Lung (tissue), 13 donors: ENCODE measurements around the gene SUPT6H. TPM values are rescaled to one million over a fixed set of nuclear protein-coding genes. Genes with fewer than 3 reads are reported as not detected.

ENCODE experiments used
- ATAC-seq: fragments of 200-7000 bp; cut with Tn5 transposase; one replicate; pipeline ENCODE4 v1.9.1; 2020; ENCODE audit warnings: moderate number of reproducible peaks; ENCODE audit not compliant: insufficient read depth, low FRiP score
- DNase-seq, 3 donors: peaks; one replicate each; pipeline ENCODE4 v3.0.0-alpha.2; 2013 to 2017
- H3K27ac ChIP-seq, 2 donors: one replicate each; pipeline ENCODE4 v1.5.1; 2013; ENCODE audit warnings: mild to moderate bottlenecking in 2 of 2, moderate library complexity in 2 of 2, control low read depth in 1 of 2, inconsistent platforms in 1 of 2, low read depth in 1 of 2, low read length in 1 of 2
- H3K27me3 ChIP-seq, 3 donors: one replicate each; pipeline ENCODE4 v1.5.1; 2013; ENCODE audit warnings: low read length in 2 of 3; ENCODE audit not compliant: control insufficient read depth in 3 of 3, insufficient read depth in 3 of 3
- H3K36me3 ChIP-seq, 4 donors: one replicate each; pipeline ENCODE4 v1.5.1; 2013; ENCODE audit warnings: low read length in 4 of 4, mild to moderate bottlenecking in 1 of 4, moderate library complexity in 1 of 4; ENCODE audit not compliant: control insufficient read depth in 4 of 4, insufficient read depth in 4 of 4
- H3K4me1 ChIP-seq, 5 donors: one replicate each; pipeline ENCODE4 v1.5.1; 2013; ENCODE audit warnings: low read length in 5 of 5, mild to moderate bottlenecking in 2 of 5, moderate library complexity in 1 of 5; ENCODE audit not compliant: control insufficient read depth in 5 of 5, insufficient read depth in 5 of 5
- H3K4me3 ChIP-seq: one replicate; pipeline ENCODE4 v1.5.1; 2013; ENCODE audit warnings: mild to moderate bottlenecking, control low read depth, moderate library complexity
- H3K9ac ChIP-seq, 2 donors: one replicate each; pipeline ENCODE4 v1.5.1; 2013; ENCODE audit warnings: low read length in 2 of 2, control low read depth in 1 of 2; ENCODE audit not compliant: insufficient read depth in 1 of 2
- H3K9me3 ChIP-seq, 4 donors: one replicate each; pipeline ENCODE4 v1.5.1; 2013; ENCODE audit warnings: low read length in 3 of 4, mild to moderate bottlenecking in 1 of 4, moderate library complexity in 1 of 4; ENCODE audit not compliant: control insufficient read depth in 4 of 4, insufficient read depth in 3 of 4
- CTCF ChIP-seq: IDR thresholded peaks from 2 replicates; pipeline ENCODE4 v1.5.1; 2012; ENCODE audit warnings: mild to moderate bottlenecking; ENCODE audit errors: control extremely low read depth, extremely low read depth
- whole genome bisulfite sequencing, 2 donors: extraction: QIAGEN DNeasy Blood & Tissue Kit; methylation state at CpG; one replicate each; pipeline ENCODE4 v1.1.7; 2013; 5-methylcytosine and 5-hydroxymethylcytosine counted together
- polyA plus RNA-seq, 2 donors: library from polyadenylated mRNA; stranded (reverse); fragments of 200-250 nt; gene quantifications; one replicate each; pipeline ENCODE4 v1.2.1, GENCODE V29; 2013
- small RNA-seq: library from RNA; depleted of rRNA; stranded (forward); fragments of <200 nt; gene quantifications from one replicate; pipeline ENCODE3, GENCODE V24; 2014; ENCODE audit warnings: low replicate concordance
- total RNA-seq, 2 donors: library from RNA; depleted of rRNA in 1 of 2; stranded (reverse); fragments of >200 nt in 1 of 2; gene quantifications; one replicate each; pipeline ENCODE4 v1.2.1, GENCODE V29; 2014 to 2021
- donor health status: control.
- donor health status: control.
- donor health status: Bipolar disorder and iron deficiency.
- donor health status: healthy.
- donor health status: DM: yes; HTN: yes; CAD: no.

Gene SUPT6H
- total and polyA plus RNA-seq, 4 donors = 27.5 to 96.4 (median 48.6) TPM

- ATAC-seq (no peak), DNase-seq (no peak)
- no peaks in the 10 kb centered on the region for H3K27me3 ChIP-seq
- peaks cover 0 to 41% (median 26%) of the 10 kb centered on the region in 4 donors for H3K36me3 ChIP-seq
- no peak overlapping the region for H3K9ac ChIP-seq
- H3K9me3 ChIP-seq = no peaks in the 10 kb centered on the region
- WGBS, 2 donors = 95% methylated on average over 10 of the region's 10 CpGs
- peaks cover 0 to 27% (median 9%) of the 10 kb centered on the region in 5 donors for H3K4me1 ChIP-seq
- no peak overlapping the region for H3K27ac ChIP-seq
- no peak overlapping the region for H3K4me3 ChIP-seq
- no peak for TF ChIP-seq CTCF
Observed at GRCh38 chr17:28751600-28752366, 89.8 kb downstream of the SUPT6H start.

Small RNAs within 50 kb of the gene (small RNA-seq; reads per million reads assigned to genes)
- gene SNORD42A = not detected
- not detected for gene SNORD42B
- gene SNORD4A = not detected
- not detected for gene SNORD4B

Other genes starting within 250 kb of the SUPT6H start
- gene SLC13A2, start 188.6 kb upstream of the SUPT6H start, total RNA-seq = under 1 TPM in 1 of 2 donors, not detected in 1; 0.15 TPM
- under 1 TPM; 0.02 to 0.06 TPM for gene SLC13A2, start 188.6 kb upstream of the SUPT6H start, polyA plus RNA-seq
- under 1 TPM in 1 of 2 donors, not detected in 1; 0.25 TPM for gene FOXN1, start 155.9 kb upstream of the SUPT6H start, total RNA-seq
- under 1 TPM; 0.13 to 0.18 TPM for gene FOXN1, start 155.9 kb upstream of the SUPT6H start, polyA plus RNA-seq
- gene UNC119, start 109.6 kb upstream of the SUPT6H start, total RNA-seq = 10 to 100 TPM; 29.2 to 34.2 TPM
- 10 to 100 TPM; 19.0 to 40.0 TPM for gene UNC119, start 109.6 kb upstream of the SUPT6H start, polyA plus RNA-seq
- 10 to 100 TPM; 43.2 to 71.3 TPM for gene PIGS, start 90.7 kb upstream of the SUPT6H start, total RNA-seq
- 10 to 100 TPM in 1 of 2 donors, 1 to 10 TPM in 1; 10.0 to 71.9 TPM for gene PIGS, start 90.7 kb upstream of the SUPT6H start, polyA plus RNA-seq
- gene ALDOC, start 85.3 kb upstream of the SUPT6H start, total RNA-seq = 10 to 100 TPM; 21.0 to 40.3 TPM
- gene ALDOC, start 85.3 kb upstream of the SUPT6H start, polyA plus RNA-seq = 10 to 100 TPM; 15.5 to 52.5 TPM
- gene SPAG5, start 63.2 kb upstream of the SUPT6H start, total RNA-seq = 10 to 100 TPM; 10.5 to 15.0 TPM
- gene SPAG5, start 63.2 kb upstream of the SUPT6H start, polyA plus RNA-seq = 1 to 10 TPM; 6.3 to 9.9 TPM
- gene RSKR, start 48.0 kb upstream of the SUPT6H start, total RNA-seq = 10 to 100 TPM; 12.2 to 14.3 TPM
- gene RSKR, start 48.0 kb upstream of the SUPT6H start, polyA plus RNA-seq = 1 to 10 TPM; 3.9 to 5.5 TPM
- 100 to 1,000 TPM in 1 of 2 donors, 10 to 100 TPM in 1; 81.3 to 147 TPM for gene BLTP2, start 17.0 kb upstream of the SUPT6H start, total RNA-seq
- gene BLTP2, start 17.0 kb upstream of the SUPT6H start, polyA plus RNA-seq = 10 to 100 TPM; 23.4 to 46.4 TPM
- 10 to 100 TPM; 45.1 to 51.9 TPM for gene SDF2, start 299 bp upstream of the SUPT6H start, total RNA-seq
- 10 to 100 TPM; 36.5 to 73.3 TPM for gene SDF2, start 299 bp upstream of the SUPT6H start, polyA plus RNA-seq
- 1 to 10 TPM; 2.1 to 3.7 TPM for gene PROCA1, start 49.7 kb downstream of the SUPT6H start, total RNA-seq
- 1 to 10 TPM; 1.2 to 3.4 TPM for gene PROCA1, start 49.7 kb downstream of the SUPT6H start, polyA plus RNA-seq
- 10 to 100 TPM; 77.8 to 91.8 TPM for gene RAB34, start 55.7 kb downstream of the SUPT6H start, total RNA-seq
- 100 to 1,000 TPM; 103 TPM for gene RAB34, start 55.7 kb downstream of the SUPT6H start, polyA plus RNA-seq
- gene RPL23A, start 57.8 kb downstream of the SUPT6H start, total RNA-seq = 1,000 to 10,000 TPM in 1 of 2 donors, 100 to 1,000 TPM in 1; 528 to 1,109 TPM
- 1,000 to 10,000 TPM in 1 of 2 donors, 100 to 1,000 TPM in 1; 955 to 1,200 TPM for gene RPL23A, start 57.8 kb downstream of the SUPT6H start, polyA plus RNA-seq
- 10 to 100 TPM in 1 of 2 donors, 1 to 10 TPM in 1; 3.8 to 32.0 TPM for gene TLCD1, start 64.0 kb downstream of the SUPT6H start, total RNA-seq
- gene TLCD1, start 64.0 kb downstream of the SUPT6H start, polyA plus RNA-seq = 10 to 100 TPM; 25.4 to 42.0 TPM
- 10 to 100 TPM in 1 of 2 donors, 1 to 10 TPM in 1; 5.7 to 14.7 TPM for gene NEK8, start 66.6 kb downstream of the SUPT6H start, total RNA-seq
- gene NEK8, start 66.6 kb downstream of the SUPT6H start, polyA plus RNA-seq = 1 to 10 TPM; 5.1 to 9.2 TPM
- 10 to 100 TPM; 35.7 to 92.4 TPM for gene TRAF4, start 81.8 kb downstream of the SUPT6H start, total RNA-seq
- 10 to 100 TPM; 51.9 to 56.3 TPM for gene TRAF4, start 81.8 kb downstream of the SUPT6H start, polyA plus RNA-seq
- gene FAM222B, start 180.6 kb downstream of the SUPT6H start, total RNA-seq = 10 to 100 TPM in 1 of 2 donors, 1 to 10 TPM in 1; 8.3 to 17.7 TPM
- gene FAM222B, start 180.6 kb downstream of the SUPT6H start, polyA plus RNA-seq = 1 to 10 TPM; 8.8 to 9.5 TPM
- 10 to 100 TPM; 28.4 to 39.3 TPM for gene ERAL1, start 192.8 kb downstream of the SUPT6H start, total RNA-seq
- 10 to 100 TPM; 36.8 to 37.0 TPM for gene ERAL1, start 192.8 kb downstream of the SUPT6H start, polyA plus RNA-seq
- gene FLOT2, start 235.5 kb downstream of the SUPT6H start, total RNA-seq = 100 to 1,000 TPM in 1 of 2 donors, 10 to 100 TPM in 1; 46.2 to 168 TPM
- 100 to 1,000 TPM in 1 of 2 donors, 10 to 100 TPM in 1; 73.6 to 226 TPM for gene FLOT2, start 235.5 kb downstream of the SUPT6H start, polyA plus RNA-seq
- 10 to 100 TPM; 10.5 to 14.2 TPM for gene DHRS13, start 240.9 kb downstream of the SUPT6H start, total RNA-seq
- 10 to 100 TPM; 20.6 to 29.9 TPM for gene DHRS13, start 240.9 kb downstream of the SUPT6H start, polyA plus RNA-seq